Stimulated activated naive CD8-positive, alpha-beta T cell treated with anti-CD3 and anti-CD28 coated beads, Interleukin-15, amount 100 ng/mL, for 72 hours (primary cell): ENCODE results near the gene IRF2BPL.

ENCODE experiments used
- ATAC-seq: fragments of 150-1000 bp; cut with Tn5 transposase; 2 replicates; pipeline ENCODE4 v1.10.0; 2021; ENCODE audit warnings: mild to moderate bottlenecking, moderate library complexity
- DNase-seq, 2 donors: peaks; one replicate each; pipeline ENCODE4 v3.0.0; 2021 to 2022
- H3K27ac Mint-ChIP-seq, 2 donors: one replicate each; pipeline ENCODE4 v1.8.0; 2022; ENCODE audit warnings: mild to moderate bottlenecking in 2 of 2, mixed read lengths in 2 of 2, moderate library complexity in 2 of 2
- H3K27me3 Mint-ChIP-seq: one replicate; pipeline ENCODE4 v1.8.0; 2022; ENCODE audit warnings: mixed read lengths
- H3K4me1 Mint-ChIP-seq: one replicate; pipeline ENCODE4 v1.8.0; 2022; ENCODE audit warnings: mild to moderate bottlenecking, mixed read lengths
- H3K4me3 Mint-ChIP-seq, 2 donors: one replicate each; pipeline ENCODE4 v1.8.0; 2022; ENCODE audit warnings: mild to moderate bottlenecking in 2 of 2, mixed read lengths in 2 of 2, moderate library complexity in 1 of 2
- H3K9me3 Mint-ChIP-seq, 2 donors: one replicate each; pipeline ENCODE4 v1.8.0; 2022; ENCODE audit warnings: mixed read lengths in 2 of 2

Gene IRF2BPL

GRCh38 chr14:77043177-77043983 is 14.9 kb upstream of the IRF2BPL start:
- DNase-seq (peak in 1 of 2 donors; percentile 75), ATAC-seq (peak; percentile 57)
- Mint-ChIP-seq H3K27me3 (no peaks in the 10 kb centered on the region), H3K9me3 (no peaks in the 10 kb centered on the region), H3K27ac (peak overlapping the region; percentile 44 to 69), H3K4me1 (peaks cover 82% of the 10 kb centered on the region), H3K4me3 (peak overlapping the region; percentile 47 to 52)

GRCh38 chr14:77041881-77042545 is 13.5 kb upstream of the IRF2BPL start:
- H3K9me3 Mint-ChIP-seq: no peaks in the 10 kb centered on the region
- ATAC-seq: no peak
- H3K27ac Mint-ChIP-seq: peak overlapping the region in 1 of 2 donors; percentile 75
- H3K27me3 Mint-ChIP-seq: no peaks in the 10 kb centered on the region
- peak overlapping the region in 1 of 2 donors; percentile 85 for H3K4me3 Mint-ChIP-seq
- no peak for DNase-seq
- H3K4me1 Mint-ChIP-seq: peaks cover 95% of the 10 kb centered on the region

GRCh38 chr14:77040741-77041653 is 12.5 kb upstream of the IRF2BPL start:
- H3K27ac Mint-ChIP-seq: peak overlapping the region; percentile 97 to 98
- H3K4me3 Mint-ChIP-seq: peak overlapping the region; percentile 82 to 85
- H3K9me3 Mint-ChIP-seq: no peaks in the 10 kb centered on the region
- no peaks in the 10 kb centered on the region for H3K27me3 Mint-ChIP-seq
- H3K4me1 Mint-ChIP-seq: peaks cover 95% of the 10 kb centered on the region
- ATAC-seq: peak; percentile 64
- DNase-seq: peak in 1 of 2 donors; percentile 61

GRCh38 chr14:77040059-77040740 is 11.7 kb upstream of the IRF2BPL start:
- no peaks in the 10 kb centered on the region for H3K9me3 Mint-ChIP-seq
- peak overlapping the region; percentile 82 to 85 for H3K4me3 Mint-ChIP-seq
- H3K27me3 Mint-ChIP-seq: no peaks in the 10 kb centered on the region
- DNase-seq (peak; percentile 86 to 93), ATAC-seq (peak; percentile 84)
- peak overlapping the region; percentile 97 to 98 for H3K27ac Mint-ChIP-seq
- H3K4me1 Mint-ChIP-seq: peaks cover 93% of the 10 kb centered on the region

GRCh38 chr14:77039285-77040058 is 11.0 kb upstream of the IRF2BPL start:
- Mint-ChIP-seq H3K4me3 (peak overlapping the region; percentile 82 to 85), H3K4me1 (peaks cover 93% of the 10 kb centered on the region), H3K9me3 (no peaks in the 10 kb centered on the region), H3K27ac (peak overlapping the region; percentile 85 to 93), H3K27me3 (no peaks in the 10 kb centered on the region)
- DNase-seq (no peak), ATAC-seq (no peak)

- Mint-ChIP-seq H3K4me3 (peak overlapping the region; percentile 82 to 85), H3K27me3 (no peaks in the 10 kb centered on the region), H3K4me1 (peaks cover 90% of the 10 kb centered on the region), H3K27ac (peak overlapping the region; percentile 84 to 88), H3K9me3 (no peaks in the 10 kb centered on the region)
- peak in 1 of 2 donors; percentile 54 for DNase-seq
- ATAC-seq: no peak
Observed at GRCh38 chr14:77037938-77038568, 9.5 kb upstream of the IRF2BPL start.

- peaks cover 90% of the 10 kb centered on the region for H3K4me1 Mint-ChIP-seq
- DNase-seq (no peak), ATAC-seq (no peak)
- H3K9me3 Mint-ChIP-seq: no peaks in the 10 kb centered on the region
- H3K4me3 Mint-ChIP-seq: peak overlapping the region; percentile 82 to 85
- H3K27ac Mint-ChIP-seq: peak overlapping the region; percentile 84 to 96
- no peaks in the 10 kb centered on the region for H3K27me3 Mint-ChIP-seq
Observed at GRCh38 chr14:77037215-77037937, 8.9 kb upstream of the IRF2BPL start.

GRCh38 chr14:77036484-77037214 is 8.1 kb upstream of the IRF2BPL start:
- Mint-ChIP-seq H3K27me3 (no peaks in the 10 kb centered on the region), H3K4me1 (peaks cover 90% of the 10 kb centered on the region), H3K9me3 (no peaks in the 10 kb centered on the region), H3K4me3 (peak overlapping the region; percentile 24 to 85), H3K27ac (peak overlapping the region; percentile 77 to 96)
- no peak for ATAC-seq
- DNase-seq: no peak

- H3K4me3 Mint-ChIP-seq: peak overlapping the region in 1 of 2 donors; percentile 13
- no peak for ATAC-seq
- no peaks in the 10 kb centered on the region for H3K9me3 Mint-ChIP-seq
- no peak overlapping the region for H3K27ac Mint-ChIP-seq
- H3K27me3 Mint-ChIP-seq: no peaks in the 10 kb centered on the region
- no peak for DNase-seq
- H3K4me1 Mint-ChIP-seq: peaks cover 88% of the 10 kb centered on the region
Observed at GRCh38 chr14:77035267-77035666, 6.8 kb upstream of the IRF2BPL start.

GRCh38 chr14:77033622-77034589 is 5.4 kb upstream of the IRF2BPL start:
- DNase-seq (peak; percentile 73 to 92), ATAC-seq (peak; percentile 84)
- H3K4me3 Mint-ChIP-seq: peak overlapping the region; percentile 90 to 96
- H3K9me3 Mint-ChIP-seq: no peaks in the 10 kb centered on the region
- peak overlapping the region; percentile 98 to 99 for H3K27ac Mint-ChIP-seq
- H3K27me3 Mint-ChIP-seq: no peaks in the 10 kb centered on the region
- H3K4me1 Mint-ChIP-seq: peaks cover 90% of the 10 kb centered on the region

GRCh38 chr14:77032844-77033621 is 4.5 kb upstream of the IRF2BPL start:
- peak overlapping the region; percentile 90 to 96 for H3K4me3 Mint-ChIP-seq
- DNase-seq: peak; percentile 75 to 86
- H3K4me1 Mint-ChIP-seq: peaks cover 86% of the 10 kb centered on the region
- ATAC-seq: peak; percentile 68
- peak overlapping the region; percentile 98 to 99 for H3K27ac Mint-ChIP-seq
- no peaks in the 10 kb centered on the region for H3K27me3 Mint-ChIP-seq
- no peaks in the 10 kb centered on the region for H3K9me3 Mint-ChIP-seq
